H9 (cell line): ENCODE data around the gene NCL. TPM values are rescaled to one million over a fixed set of nuclear protein-coding genes. Genes with fewer than 3 reads are reported as not detected.
A peak's percentile ranks its signal among the peaks of the same experiment; 100 is the strongest.

Experiments
- DNase-seq: peaks from one replicate; pipeline ENCODE4 v3.0.0-alpha.2; 2017
- H2AFZ ChIP-seq: one replicate; pipeline ENCODE4 v1.6.1; 2013; ENCODE audit warnings: mild to moderate bottlenecking, low read length, control low read depth, moderate library complexity
- H2AK5ac ChIP-seq: 2 replicates; pipeline ENCODE4 v1.6.1; 2013; ENCODE audit warnings: low read length, control low read depth, mixed read lengths; ENCODE audit not compliant: insufficient read length
- H2BK120ac ChIP-seq: one replicate; pipeline ENCODE4 v1.6.1; 2013; ENCODE audit warnings: low read depth, mild to moderate bottlenecking, low read length, control low read depth, inconsistent platforms; ENCODE audit not compliant: poor library complexity, severe bottlenecking
- H2BK12ac ChIP-seq: 2 replicates; pipeline ENCODE4 v1.6.1; 2013; ENCODE audit warnings: low read length, control low read depth, mixed read lengths, low read depth; ENCODE audit not compliant: insufficient read length
- H2BK15ac ChIP-seq: 2 replicates; pipeline ENCODE4 v1.6.1; 2013; ENCODE audit warnings: low read depth, low read length, control low read depth
- H2BK20ac ChIP-seq: one replicate; pipeline ENCODE4 v1.6.1; 2013; ENCODE audit warnings: low read depth, mild to moderate bottlenecking, low read length, control low read depth, inconsistent platforms; ENCODE audit not compliant: poor library complexity, severe bottlenecking
- H2BK5ac ChIP-seq: 2 replicates; pipeline ENCODE4 v1.6.1; 2013; ENCODE audit warnings: low read length, control low read depth, mixed read lengths; ENCODE audit not compliant: insufficient read length
- H3K14ac ChIP-seq: 2 replicates; pipeline ENCODE4 v1.6.1; 2013; ENCODE audit warnings: low read length, control low read depth; ENCODE audit not compliant: insufficient read depth
- H3K18ac ChIP-seq: 2 replicates; pipeline ENCODE4 v1.6.1; 2013; ENCODE audit warnings: low read depth, mild to moderate bottlenecking, mixed read lengths, low read length, control low read depth; ENCODE audit not compliant: insufficient read length
- H3K23ac ChIP-seq: 2 replicates; pipeline ENCODE4 v1.6.1; 2013; ENCODE audit warnings: low read length, control low read depth, mixed read lengths, low read depth; ENCODE audit not compliant: insufficient read length
- H3K23me2 ChIP-seq: 2 replicates; pipeline ENCODE4 v1.6.1; 2013; ENCODE audit warnings: low read depth, mild to moderate bottlenecking, mixed read lengths, low read length, control low read depth; ENCODE audit not compliant: insufficient read length, poor library complexity, severe bottlenecking
- H3K27ac ChIP-seq: 2 replicates; pipeline ENCODE4 v1.5.1; 2013; ENCODE audit warnings: low read length, control low read depth, mixed read lengths, low read depth; ENCODE audit not compliant: insufficient read length
- H3K27me3 ChIP-seq: 2 replicates; pipeline ENCODE4 v1.6.1; 2013; ENCODE audit warnings: low read length, control low read depth, inconsistent platforms; ENCODE audit not compliant: insufficient read depth
- H3K4ac ChIP-seq: 2 replicates; pipeline ENCODE4 v1.6.1; 2013; ENCODE audit warnings: low read depth, mild to moderate bottlenecking, control low read depth, inconsistent platforms, low read length, moderate library complexity
- H3K4me1 ChIP-seq: 2 replicates; pipeline ENCODE4 v1.6.1; 2013; ENCODE audit warnings: low read length, control low read depth, inconsistent platforms; ENCODE audit not compliant: insufficient read depth
- H3K4me2 ChIP-seq: 2 replicates; pipeline ENCODE4 v1.6.1; 2013; ENCODE audit warnings: low read length, control low read depth, mixed read lengths; ENCODE audit not compliant: insufficient read length, insufficient read depth
- H3K56ac ChIP-seq: 2 replicates; pipeline ENCODE4 v1.6.1; 2013; ENCODE audit warnings: low read depth, mild to moderate bottlenecking, mixed read lengths, low read length, control low read depth; ENCODE audit not compliant: insufficient read length
- H3K79me1 ChIP-seq: 2 replicates; pipeline ENCODE4 v1.6.1; 2013; ENCODE audit warnings: low read depth, mild to moderate bottlenecking, moderate library complexity, low read length, control low read depth, inconsistent platforms; ENCODE audit not compliant: insufficient read depth, poor library complexity, severe bottlenecking
- H3K79me2 ChIP-seq: 2 replicates; pipeline ENCODE4 v1.6.1; 2013; ENCODE audit warnings: low read length, control low read depth, inconsistent platforms; ENCODE audit not compliant: insufficient read depth
- H3K9ac ChIP-seq: 2 replicates; pipeline ENCODE4 v1.6.1; 2013; ENCODE audit warnings: low read length, control low read depth, mixed read lengths; ENCODE audit not compliant: insufficient read length; ENCODE audit errors: extremely low read depth
- H3K9me3 ChIP-seq: one replicate; pipeline ENCODE4 v1.6.1; 2013; ENCODE audit warnings: low read depth, low read length, inconsistent platforms; ENCODE audit not compliant: control insufficient read depth
- H3T11ph ChIP-seq: one replicate; pipeline ENCODE4 v1.6.1; 2013; ENCODE audit warnings: mild to moderate bottlenecking, low read length, control low read depth, inconsistent platforms
- H4K20me1 ChIP-seq: one replicate; pipeline ENCODE4 v1.6.1; 2013; ENCODE audit not compliant: control insufficient read depth, insufficient read length, insufficient read depth
- H4K5ac ChIP-seq: 2 replicates; pipeline ENCODE4 v1.6.1; 2013; ENCODE audit warnings: low read depth, mild to moderate bottlenecking, mixed read lengths, low read length, control low read depth; ENCODE audit not compliant: insufficient read length
- H4K8ac ChIP-seq: replicated peaks from 2 replicates; pipeline ENCODE4 v1.6.1; 2013; ENCODE audit warnings: low read length, control low read depth, mixed read lengths, low read depth; ENCODE audit not compliant: insufficient read length
- H4K91ac ChIP-seq: 2 replicates; pipeline ENCODE4 v1.6.1; 2013; ENCODE audit warnings: low read depth, mild to moderate bottlenecking, moderate library complexity, mixed read lengths, low read length, control low read depth; ENCODE audit not compliant: insufficient read length
- H3K27ac Mint-ChIP-seq, 3 experiments: 2 replicates in 2 of 3; 3 replicates in 1 of 3; pipeline ENCODE4 v1.8.0; 2020 to 2021; ENCODE audit warnings: mixed read lengths in 3 of 3, mild to moderate bottlenecking in 1 of 3, moderate library complexity in 1 of 3
- H3K27me3 Mint-ChIP-seq: 2 replicates; pipeline ENCODE4 v1.8.0; 2021; ENCODE audit warnings: low read depth, mild to moderate bottlenecking, moderate library complexity, mixed read lengths
- H3K36me3 Mint-ChIP-seq, 3 experiments: 2 replicates in 2 of 3; 3 replicates in 1 of 3; pipeline ENCODE4 v1.8.0; 2020 to 2021; ENCODE audit warnings: low read depth in 3 of 3, mixed read lengths in 3 of 3; ENCODE audit not compliant: insufficient read depth in 1 of 3
- H3K4me1 Mint-ChIP-seq, 2 experiments: 2 replicates each; pipeline ENCODE4 v1.8.0; 2020; ENCODE audit warnings: mixed read lengths in 2 of 2
- H3K4me3 Mint-ChIP-seq, 2 experiments: 2 replicates in 1 of 2; 3 replicates in 1 of 2; pipeline ENCODE4 v1.8.0; 2020 to 2021; ENCODE audit warnings: mild to moderate bottlenecking in 2 of 2, mixed read lengths in 2 of 2, moderate library complexity in 1 of 2
- H3K9me3 Mint-ChIP-seq, 2 experiments: 2 replicates in 1 of 2; 3 replicates in 1 of 2; pipeline ENCODE4 v1.8.0; 2020; ENCODE audit warnings: mild to moderate bottlenecking in 2 of 2, mixed read lengths in 2 of 2, moderate library complexity in 1 of 2
- WGBS: extraction: QIAGEN DNeasy Blood & Tissue Kit; methylation state at CpG from one replicate; pipeline ENCODE4 v1.1.7; 2013; ENCODE audit warnings: missing lambda C conversion rate, low lambda C conversion rate, mixed read lengths; ENCODE audit not compliant: insufficient read length; ENCODE audit errors: extremely low coverage; 5-methylcytosine and 5-hydroxymethylcytosine counted together
- total RNA-seq: library from RNA; stranded (reverse); gene quantifications from 2 replicates; pipeline ENCODE4 v1.2.1, GENCODE V29; 2021
- TF ChIP-seq, protein P1 (sequence below): fragments of 200-600 bp; sonication (generic); conservative IDR thresholded peaks from 3 replicates; pipeline ENCODE4 v1.8.0; 2021; ENCODE audit warnings: antibody characterized with exemption, mild to moderate bottlenecking

Gene NCL
- total RNA-seq, 1 experiment from 2014 or later = 1,269 TPM

DNA sequence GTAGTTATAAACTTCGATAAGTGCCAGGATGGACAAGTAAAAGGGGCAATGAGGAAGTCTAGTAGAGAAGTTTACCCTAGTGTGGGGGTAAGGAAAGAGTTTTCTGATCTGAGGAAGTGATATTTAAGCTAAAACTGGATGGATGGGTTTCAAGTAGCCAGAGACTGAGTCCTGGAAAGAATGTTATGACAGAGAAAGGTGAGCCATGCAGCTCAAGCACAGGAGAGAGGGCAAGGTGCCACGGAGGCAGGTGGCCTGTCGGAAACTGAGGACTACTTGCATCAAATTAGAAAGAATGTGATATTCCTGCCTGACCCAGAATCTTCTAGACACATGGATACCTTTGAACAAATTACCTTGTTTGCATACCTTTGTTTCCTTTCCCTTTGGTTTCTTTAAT, 39.5 kb upstream of the NCL start:
- Histone ChIP-seq H4K8ac (no peak overlapping the region), H3K79me2 (no peaks in the 10 kb centered on the region), H2BK12ac (no peak overlapping the region), H3K27ac (no peak overlapping the region), H3T11ph (no peak overlapping the region), H4K91ac (no peak overlapping the region), H3K23me2 (no peaks in the 10 kb centered on the region), H3K18ac (no peak overlapping the region), H2BK15ac (no peak overlapping the region), H2BK5ac (no peak overlapping the region), H3K4me1 (no peaks in the 10 kb centered on the region), H3K4ac (no peak overlapping the region), H3K56ac (no peak overlapping the region), H2BK120ac (no peak overlapping the region), H2BK20ac (no peak overlapping the region), H3K23ac (no peak overlapping the region), H3K27me3 (no peaks in the 10 kb centered on the region), H3K9me3 (no peaks in the 10 kb centered on the region), H3K14ac (no peak overlapping the region), H2AFZ (no peak overlapping the region), H4K5ac (no peak overlapping the region), H2AK5ac (no peak overlapping the region), H3K4me2 (no peak overlapping the region), H3K9ac (no peak overlapping the region), H3K79me1 (no peaks in the 10 kb centered on the region), H4K20me1 (no peaks in the 10 kb centered on the region)
- H3K27me3 Mint-ChIP-seq = no peaks in the 10 kb centered on the region
- peaks cover 7 to 38% (median 23%) of the 10 kb centered on the region in 3 experiments for H3K36me3 Mint-ChIP-seq
- H3K27ac Mint-ChIP-seq = 0 out of 7 replicates have a peak overlapping the region, but pooled peaks of 1 of the 3 experiments have one; percentile 2
- no peak overlapping the region for H3K4me3 Mint-ChIP-seq
- H3K4me1 Mint-ChIP-seq = no peaks in the 10 kb centered on the region
- TF ChIP-seq, protein P1, sequence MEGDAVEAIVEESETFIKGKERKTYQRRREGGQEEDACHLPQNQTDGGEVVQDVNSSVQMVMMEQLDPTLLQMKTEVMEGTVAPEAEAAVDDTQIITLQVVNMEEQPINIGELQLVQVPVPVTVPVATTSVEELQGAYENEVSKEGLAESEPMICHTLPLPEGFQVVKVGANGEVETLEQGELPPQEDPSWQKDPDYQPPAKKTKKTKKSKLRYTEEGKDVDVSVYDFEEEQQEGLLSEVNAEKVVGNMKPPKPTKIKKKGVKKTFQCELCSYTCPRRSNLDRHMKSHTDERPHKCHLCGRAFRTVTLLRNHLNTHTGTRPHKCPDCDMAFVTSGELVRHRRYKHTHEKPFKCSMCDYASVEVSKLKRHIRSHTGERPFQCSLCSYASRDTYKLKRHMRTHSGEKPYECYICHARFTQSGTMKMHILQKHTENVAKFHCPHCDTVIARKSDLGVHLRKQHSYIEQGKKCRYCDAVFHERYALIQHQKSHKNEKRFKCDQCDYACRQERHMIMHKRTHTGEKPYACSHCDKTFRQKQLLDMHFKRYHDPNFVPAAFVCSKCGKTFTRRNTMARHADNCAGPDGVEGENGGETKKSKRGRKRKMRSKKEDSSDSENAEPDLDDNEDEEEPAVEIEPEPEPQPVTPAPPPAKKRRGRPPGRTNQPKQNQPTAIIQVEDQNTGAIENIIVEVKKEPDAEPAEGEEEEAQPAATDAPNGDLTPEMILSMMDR = no peak
- H3K9me3 Mint-ChIP-seq = no peaks in the 10 kb centered on the region
- no CpG with 5 or more reads among the region's 3 CpGs for WGBS
- DNase-seq = no peak
